ENCODE data around the gene URI1.
"Not testable (repeated sequence)": the region's sequence is repeated elsewhere in the genome, so short reads cannot be mapped to it uniquely, and the experiment has no call there.

URI1 gene

DNA sequence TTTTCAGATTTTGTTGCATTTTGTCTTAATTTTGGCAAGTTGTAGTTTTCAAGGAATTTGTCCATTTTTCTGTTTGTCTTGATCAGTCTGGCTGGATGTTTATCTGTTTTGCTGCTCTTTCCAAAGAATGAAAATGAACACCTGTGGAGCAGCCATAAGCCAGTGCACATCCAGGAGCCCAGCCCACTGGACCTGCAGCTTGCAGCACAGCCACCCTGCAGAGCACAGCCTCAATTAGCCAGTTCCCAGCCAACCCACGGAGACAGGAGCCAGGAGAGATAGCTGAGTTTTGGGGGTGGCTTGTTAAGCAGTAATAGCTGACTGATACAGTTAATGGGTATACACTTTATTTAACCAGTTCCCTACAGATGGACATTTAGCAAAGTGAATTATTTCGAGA, 38.0 kb upstream of the URI1 start:
- Histone ChIP-seq H3K27ac (replicated peaks) (no peak overlapping the region), H3K27me3 (ENCODE audit: insufficient read depth, poor library complexity, severe bottlenecking) (no peaks in the 10 kb centered on the region), H3K4me3 (replicated peaks; ENCODE audit: insufficient read depth, low read length) (no peak overlapping the region)
- no peak for DNase-seq (ENCODE audit: low read depth in 1 of 2, low spot score in 1 of 2)
- TF ChIP-seq, protein P1, sequence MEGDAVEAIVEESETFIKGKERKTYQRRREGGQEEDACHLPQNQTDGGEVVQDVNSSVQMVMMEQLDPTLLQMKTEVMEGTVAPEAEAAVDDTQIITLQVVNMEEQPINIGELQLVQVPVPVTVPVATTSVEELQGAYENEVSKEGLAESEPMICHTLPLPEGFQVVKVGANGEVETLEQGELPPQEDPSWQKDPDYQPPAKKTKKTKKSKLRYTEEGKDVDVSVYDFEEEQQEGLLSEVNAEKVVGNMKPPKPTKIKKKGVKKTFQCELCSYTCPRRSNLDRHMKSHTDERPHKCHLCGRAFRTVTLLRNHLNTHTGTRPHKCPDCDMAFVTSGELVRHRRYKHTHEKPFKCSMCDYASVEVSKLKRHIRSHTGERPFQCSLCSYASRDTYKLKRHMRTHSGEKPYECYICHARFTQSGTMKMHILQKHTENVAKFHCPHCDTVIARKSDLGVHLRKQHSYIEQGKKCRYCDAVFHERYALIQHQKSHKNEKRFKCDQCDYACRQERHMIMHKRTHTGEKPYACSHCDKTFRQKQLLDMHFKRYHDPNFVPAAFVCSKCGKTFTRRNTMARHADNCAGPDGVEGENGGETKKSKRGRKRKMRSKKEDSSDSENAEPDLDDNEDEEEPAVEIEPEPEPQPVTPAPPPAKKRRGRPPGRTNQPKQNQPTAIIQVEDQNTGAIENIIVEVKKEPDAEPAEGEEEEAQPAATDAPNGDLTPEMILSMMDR (IDR thresholded peaks at IDR 0.05; ENCODE audit: insufficient read depth, low read length): no peak
- TF ChIP-seq SPI1 (IDR thresholded peaks at IDR 0.05; ENCODE audit: borderline replicate concordance, low read depth) (no peak), POLR2AphosphoS5 (IDR thresholded peaks at IDR 0.05; ENCODE audit: low read depth) (no peak), GABPA (IDR thresholded peaks at IDR 0.05; ENCODE audit: low read depth) (no peak)
- TF ChIP-seq, protein P2, sequence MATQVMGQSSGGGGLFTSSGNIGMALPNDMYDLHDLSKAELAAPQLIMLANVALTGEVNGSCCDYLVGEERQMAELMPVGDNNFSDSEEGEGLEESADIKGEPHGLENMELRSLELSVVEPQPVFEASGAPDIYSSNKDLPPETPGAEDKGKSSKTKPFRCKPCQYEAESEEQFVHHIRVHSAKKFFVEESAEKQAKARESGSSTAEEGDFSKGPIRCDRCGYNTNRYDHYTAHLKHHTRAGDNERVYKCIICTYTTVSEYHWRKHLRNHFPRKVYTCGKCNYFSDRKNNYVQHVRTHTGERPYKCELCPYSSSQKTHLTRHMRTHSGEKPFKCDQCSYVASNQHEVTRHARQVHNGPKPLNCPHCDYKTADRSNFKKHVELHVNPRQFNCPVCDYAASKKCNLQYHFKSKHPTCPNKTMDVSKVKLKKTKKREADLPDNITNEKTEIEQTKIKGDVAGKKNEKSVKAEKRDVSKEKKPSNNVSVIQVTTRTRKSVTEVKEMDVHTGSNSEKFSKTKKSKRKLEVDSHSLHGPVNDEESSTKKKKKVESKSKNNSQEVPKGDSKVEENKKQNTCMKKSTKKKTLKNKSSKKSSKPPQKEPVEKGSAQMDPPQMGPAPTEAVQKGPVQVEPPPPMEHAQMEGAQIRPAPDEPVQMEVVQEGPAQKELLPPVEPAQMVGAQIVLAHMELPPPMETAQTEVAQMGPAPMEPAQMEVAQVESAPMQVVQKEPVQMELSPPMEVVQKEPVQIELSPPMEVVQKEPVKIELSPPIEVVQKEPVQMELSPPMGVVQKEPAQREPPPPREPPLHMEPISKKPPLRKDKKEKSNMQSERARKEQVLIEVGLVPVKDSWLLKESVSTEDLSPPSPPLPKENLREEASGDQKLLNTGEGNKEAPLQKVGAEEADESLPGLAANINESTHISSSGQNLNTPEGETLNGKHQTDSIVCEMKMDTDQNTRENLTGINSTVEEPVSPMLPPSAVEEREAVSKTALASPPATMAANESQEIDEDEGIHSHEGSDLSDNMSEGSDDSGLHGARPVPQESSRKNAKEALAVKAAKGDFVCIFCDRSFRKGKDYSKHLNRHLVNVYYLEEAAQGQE (IDR thresholded peaks at IDR 0.05; ENCODE audit: insufficient replicate concordance, low read depth): no peak

DNA sequence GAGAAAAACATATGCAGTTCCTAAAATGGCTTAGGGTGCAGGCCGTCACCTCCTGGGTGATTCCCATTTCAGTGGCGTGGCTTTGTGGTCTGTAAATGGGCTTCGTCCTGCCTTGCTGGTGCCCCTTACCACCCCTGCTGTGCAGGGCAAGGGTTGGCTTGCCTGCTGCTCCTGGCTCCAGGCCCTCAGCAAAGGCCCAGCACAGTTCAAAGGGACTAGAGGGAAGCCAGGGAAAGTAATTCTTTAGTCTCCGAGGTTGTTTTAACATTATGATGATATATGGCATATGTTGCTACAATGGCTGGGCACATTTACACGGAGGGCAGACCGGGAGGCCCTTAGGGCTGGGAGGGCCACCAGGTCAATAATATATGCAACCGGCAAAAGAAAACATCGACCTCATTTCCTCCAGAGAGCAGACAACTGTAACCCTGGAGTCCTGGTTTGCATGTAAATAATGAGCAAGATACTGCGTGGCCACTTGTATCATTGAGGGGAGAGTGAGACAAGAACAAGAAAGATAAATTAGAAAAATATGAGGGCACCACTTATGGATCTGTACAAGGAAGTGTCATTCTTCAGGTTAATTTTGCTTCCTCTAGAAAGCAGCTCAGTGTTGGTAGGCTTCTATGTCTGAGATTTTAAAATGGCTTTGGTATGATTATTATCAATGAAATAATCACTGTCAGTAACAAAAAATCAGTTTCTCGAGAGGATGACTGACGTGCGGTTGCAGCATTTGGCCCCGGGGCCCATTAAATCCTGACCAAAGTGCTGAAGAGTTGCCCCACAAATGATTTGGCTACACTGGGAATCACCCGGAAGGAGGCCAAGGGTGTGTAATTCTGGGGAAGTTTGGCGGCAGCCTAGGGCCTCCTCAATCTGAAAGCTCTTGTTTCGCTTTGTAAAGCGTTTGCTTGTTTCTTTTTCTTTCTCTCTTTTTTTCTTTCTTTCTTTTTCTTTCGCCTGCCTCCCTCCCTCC, 32.8 kb upstream of the URI1 start:
- no peak overlapping the region for H3K27ac ChIP-seq (replicated peaks)
- no peak overlapping the region for H3K4me3 ChIP-seq (replicated peaks; ENCODE audit: insufficient read depth, low read length)
- no peak for TF ChIP-seq POLR2AphosphoS5 (IDR thresholded peaks at IDR 0.05; ENCODE audit: low read depth)

GRCh38 chr19:29914933-29915332, 27.1 kb upstream of the URI1 start:
- Histone ChIP-seq H3K27ac (replicated peaks) (no peak overlapping the region), H3K4me3 (replicated peaks; ENCODE audit: insufficient read depth, low read length) (no peak overlapping the region), H3K27me3 (ENCODE audit: insufficient read depth, poor library complexity, severe bottlenecking) (no peaks in the 10 kb centered on the region)

More for the DNA sequence above, 32.8 kb upstream of the URI1 start:
- no peaks in the 10 kb centered on the region for H3K27me3 ChIP-seq (ENCODE audit: insufficient read depth, poor library complexity, severe bottlenecking)
- DNase-seq (ENCODE audit: low read depth in 1 of 2, low spot score in 1 of 2): no peak

GRCh38 chr19:29915832-29916231, 26.2 kb upstream of the URI1 start:
- H3K27me3 ChIP-seq (ENCODE audit: insufficient read depth, poor library complexity, severe bottlenecking); H3K4me3 ChIP-seq (replicated peaks; ENCODE audit: insufficient read depth, low read length); DNase-seq (ENCODE audit: low read depth in 1 of 2, low spot score in 1 of 2); H3K27ac ChIP-seq (replicated peaks): not testable (repeated sequence)

More at GRCh38 chr19:29914933-29915332, 27.1 kb upstream of the URI1 start:
- no peak for DNase-seq (ENCODE audit: low read depth in 1 of 2, low spot score in 1 of 2)
- TF ChIP-seq, protein P1 (IDR thresholded peaks at IDR 0.05; ENCODE audit: insufficient read depth, low read length): no peak
- TF ChIP-seq GABPA (IDR thresholded peaks at IDR 0.05; ENCODE audit: low read depth) (no peak), SPI1 (IDR thresholded peaks at IDR 0.05; ENCODE audit: borderline replicate concordance, low read depth) (no peak), POLR2AphosphoS5 (IDR thresholded peaks at IDR 0.05; ENCODE audit: low read depth) (no peak)
- TF ChIP-seq, protein P2 (IDR thresholded peaks at IDR 0.05; ENCODE audit: insufficient replicate concordance, low read depth): no peak
